ENCODE measurements around the gene MLLT3.

The MLLT3 gene

GRCh38 chr9:20597862-20598261, 24.4 kb downstream of the MLLT3 start:
- Mint-ChIP-seq H3K9me3 (no peaks in the 10 kb centered on the region), H3K36me3 (ENCODE audit: low read depth) (peaks cover 9% of the 10 kb centered on the region), H3K27ac (no peak overlapping the region), H3K4me3 (no peak overlapping the region), H3K27me3 (ENCODE audit: low read depth) (no peaks in the 10 kb centered on the region), H3K4me1 (peaks cover 24% of the 10 kb centered on the region)
- TF ChIP-seq CTCF (IDR thresholded peaks at IDR 0.05; ENCODE audit: unreplicated experiment in 3 of 3) = no peak

- Mint-ChIP-seq H3K9me3 (peaks cover 4% of the 10 kb centered on the region), H3K4me1 (peaks cover 9% of the 10 kb centered on the region), H3K27me3 (ENCODE audit: low read depth) (no peaks in the 10 kb centered on the region), H3K4me3 (no peak overlapping the region), H3K27ac (no peak overlapping the region), H3K36me3 (ENCODE audit: low read depth) (peaks cover 20% of the 10 kb centered on the region)
- TF ChIP-seq CTCF (IDR thresholded peaks at IDR 0.05; ENCODE audit: unreplicated experiment in 3 of 3) = no peak
Observed at GRCh38 chr9:20594608-20595007, 27.7 kb downstream of the MLLT3 start.

GRCh38 chr9:20593537-20593936, 28.8 kb downstream of the MLLT3 start:
- no peak overlapping the region for H3K27ac Mint-ChIP-seq
- no peak for TF ChIP-seq CTCF (IDR thresholded peaks at IDR 0.05; ENCODE audit: unreplicated experiment in 3 of 3)
- H3K4me3 Mint-ChIP-seq = no peak overlapping the region
- peaks cover 9% of the 10 kb centered on the region for H3K4me1 Mint-ChIP-seq
- peaks cover 4% of the 10 kb centered on the region for H3K9me3 Mint-ChIP-seq
- H3K27me3 Mint-ChIP-seq (ENCODE audit: low read depth) = no peaks in the 10 kb centered on the region
- H3K36me3 Mint-ChIP-seq (ENCODE audit: low read depth) = peaks cover 22% of the 10 kb centered on the region

- H3K9me3 Mint-ChIP-seq = peaks cover 4% of the 10 kb centered on the region
- no peak for TF ChIP-seq CTCF (IDR thresholded peaks at IDR 0.05; ENCODE audit: unreplicated experiment in 3 of 3)
- no peaks in the 10 kb centered on the region for H3K27me3 Mint-ChIP-seq (ENCODE audit: low read depth)
- no peak overlapping the region for H3K27ac Mint-ChIP-seq
- H3K4me3 Mint-ChIP-seq = no peak overlapping the region
- peaks cover 21% of the 10 kb centered on the region for H3K36me3 Mint-ChIP-seq (ENCODE audit: low read depth)
- H3K4me1 Mint-ChIP-seq = peaks cover 6% of the 10 kb centered on the region
Observed at GRCh38 chr9:20593105-20593504, 29.2 kb downstream of the MLLT3 start.

- no peaks in the 10 kb centered on the region for H3K27me3 Mint-ChIP-seq (ENCODE audit: low read depth)
Observed at GRCh38 chr9:20592673-20593072, 29.6 kb downstream of the MLLT3 start.

More at GRCh38 chr9:20592673-20593072, 29.6 kb downstream of the MLLT3 start:
- H3K4me3 Mint-ChIP-seq = no peak overlapping the region
- no peak overlapping the region for H3K27ac Mint-ChIP-seq
- peaks cover 19% of the 10 kb centered on the region for H3K36me3 Mint-ChIP-seq (ENCODE audit: low read depth)
- H3K4me1 Mint-ChIP-seq = peaks cover 3% of the 10 kb centered on the region
- H3K9me3 Mint-ChIP-seq = peaks cover 4% of the 10 kb centered on the region
- TF ChIP-seq CTCF (IDR thresholded peaks at IDR 0.05; ENCODE audit: unreplicated experiment in 3 of 3) = no peak

All from nephron (organoid).